CD14-positive monocyte (primary cell): Measurements from ENCODE around the gene PLD1. TPM values are rescaled to one million over a fixed set of nuclear protein-coding genes. Genes with fewer than 3 reads are reported as not detected.

Experiments
- DNase-seq, 3 donors: peaks; one replicate each; pipeline ENCODE4 v3.0.0-alpha.2; 2011 to 2022
- H2AFZ ChIP-seq: 2 replicates; pipeline ENCODE4 v1.6.0; 2012; ENCODE audit warnings: mild to moderate bottlenecking, low read depth, low read length, inconsistent platforms; ENCODE audit not compliant: insufficient read depth, poor library complexity, severe bottlenecking
- H3K27ac ChIP-seq, 2 donors: 1 replicate in 1 of 2; 2 replicates in 1 of 2; pipeline ENCODE4 v1.5.1; 2012 to 2013; ENCODE audit warnings: low read length in 2 of 2, control low read depth in 1 of 2, inconsistent platforms in 1 of 2, low read depth in 1 of 2, mild to moderate bottlenecking in 1 of 2
- H3K27me3 ChIP-seq, 2 donors: one replicate each; pipeline versions ENCODE4 v1.6.0 to v1.6.1; 2011 to 2013; ENCODE audit warnings: low read length in 2 of 2; ENCODE audit not compliant: control insufficient read depth in 2 of 2, insufficient read depth in 2 of 2
- H3K36me3 ChIP-seq, 2 donors: replicated peaks in 1 of 2; 1 replicate in 1 of 2; 2 replicates in 1 of 2; pipeline versions ENCODE4 v1.5.1 to v1.6.1; 2012 to 2013; ENCODE audit warnings: low read length in 2 of 2, control low read depth in 1 of 2, inconsistent platforms in 1 of 2, mild to moderate bottlenecking in 1 of 2; ENCODE audit not compliant: insufficient read depth in 2 of 2, control insufficient read depth in 1 of 2
- H3K4me1 ChIP-seq, 2 donors: 1 replicate in 1 of 2; 2 replicates in 1 of 2; pipeline versions ENCODE4 v1.5.1 to v1.6.1; 2012 to 2013; ENCODE audit warnings: low read length in 2 of 2, control low read depth in 1 of 2, inconsistent platforms in 1 of 2, mild to moderate bottlenecking in 1 of 2, moderate library complexity in 1 of 2; ENCODE audit not compliant: insufficient read depth in 2 of 2, control insufficient read depth in 1 of 2
- H3K4me2 ChIP-seq: replicated peaks from 2 replicates; pipeline ENCODE3; 2012; ENCODE audit warnings: low read length, moderate library complexity, mild to moderate bottlenecking; ENCODE audit not compliant: poor library complexity, severe bottlenecking; ENCODE audit errors: extremely low read depth
- H3K4me3 ChIP-seq, 3 experiments: fragments of 200-600 bp in 1 of 3; sonication (generic) in 1 of 3; replicated peaks in 1 of 3; 1 replicate in 2 of 3; 2 replicates in 1 of 3; pipeline ENCODE4 v1.5.1; 2011 to 2013; ENCODE audit warnings: low read length in 3 of 3, mild to moderate bottlenecking in 3 of 3, control low read depth in 2 of 3, low read depth in 2 of 3, inconsistent platforms in 1 of 3, moderate library complexity in 1 of 3
- H3K79me2 ChIP-seq: 2 replicates; pipeline ENCODE4 v1.6.0; 2012; ENCODE audit warnings: mild to moderate bottlenecking, control low read depth, inconsistent platforms, low read length, moderate library complexity; ENCODE audit not compliant: insufficient read depth
- H3K9ac ChIP-seq: 2 replicates; pipeline ENCODE4 v1.6.0; 2017; ENCODE audit warnings: low read length, mild to moderate bottlenecking; ENCODE audit not compliant: insufficient read depth, poor library complexity, severe bottlenecking
- H3K9me3 ChIP-seq, 2 donors: replicated peaks in 1 of 2; 1 replicate in 1 of 2; 2 replicates in 1 of 2; pipeline versions ENCODE4 v1.5.1 to v1.6.1; 2012 to 2013; ENCODE audit warnings: low read length in 2 of 2, control low read depth in 1 of 2; ENCODE audit not compliant: control insufficient read depth in 1 of 2, insufficient read depth in 1 of 2
- H4K20me1 ChIP-seq: 2 replicates; pipeline ENCODE4 v1.6.0; 2012; ENCODE audit warnings: mild to moderate bottlenecking, low read length, control low read depth, moderate library complexity; ENCODE audit not compliant: insufficient read depth
- H3K27ac Mint-ChIP-seq, 7 donors: one replicate each; pipeline ENCODE4 v1.8.0; 2020; ENCODE audit warnings: mild to moderate bottlenecking in 7 of 7, mixed read lengths in 7 of 7, moderate library complexity in 6 of 7, inconsistent platforms in 2 of 7
- H3K27me3 Mint-ChIP-seq, 3 donors: one replicate each; pipeline ENCODE4 v1.8.0; 2021 to 2022; ENCODE audit warnings: low read depth in 3 of 3, mild to moderate bottlenecking in 3 of 3, mixed read lengths in 3 of 3, moderate library complexity in 3 of 3, inconsistent platforms in 1 of 3
- H3K36me3 Mint-ChIP-seq, 2 donors: one replicate each; pipeline ENCODE4 v1.8.0; 2020; ENCODE audit warnings: mixed read lengths in 2 of 2, inconsistent platforms in 1 of 2, mild to moderate bottlenecking in 1 of 2
- H3K4me1 Mint-ChIP-seq: one replicate; pipeline ENCODE4 v1.8.0; 2020; ENCODE audit warnings: mild to moderate bottlenecking, mixed read lengths
- H3K4me3 Mint-ChIP-seq, 2 donors: one replicate each; pipeline ENCODE4 v1.8.0; 2020; ENCODE audit warnings: mild to moderate bottlenecking in 2 of 2, mixed read lengths in 2 of 2, moderate library complexity in 1 of 2
- H3K9me3 Mint-ChIP-seq, 7 donors: one replicate each; pipeline ENCODE4 v1.8.0; 2020 to 2022; ENCODE audit warnings: mixed read lengths in 7 of 7, mild to moderate bottlenecking in 6 of 7, moderate library complexity in 6 of 7, inconsistent platforms in 2 of 7
- WGBS: methylation state at CpG from one replicate; pipeline ENCODE4 v1.1.5; 2013; ENCODE audit warnings: missing lambda C conversion rate; ENCODE audit not compliant: insufficient coverage; 5-methylcytosine and 5-hydroxymethylcytosine counted together
- intact Hi-C, 2 donors: fragments of 100-400 bp; cut with micrococcal nuclease; formaldehyde crosslinking; loops; one replicate each; pipeline versions ENCODE4 v1.15.0 to v1.15.1; 2023
- polyA plus RNA-seq, 3 donors: library from polyadenylated mRNA; depleted of rRNA in 1 of 3; unstranded in 2 of 3; stranded (reverse) in 1 of 3; fragments of 300-500 nt in 2 of 3; fragments of >200 nt in 1 of 3; fragmentation: Illumina TruSeq in 2 of 3; gene quantifications; 1 replicate in 2 of 3; 2 replicates in 1 of 3; pipeline ENCODE4 v1.2.3, GENCODE V29; 2012 to 2021
- TF ChIP-seq, protein P1 (sequence below): fragments of 200-600 bp; IDR thresholded peaks from one replicate; pipeline ENCODE4 v1.8.0; 2022; ENCODE audit warnings: antibody characterized with exemption, mild to moderate bottlenecking

Gene PLD1
- polyA plus RNA-seq, 3 donors = 5.1 to 7.9 (median 5.8) TPM

DNA sequence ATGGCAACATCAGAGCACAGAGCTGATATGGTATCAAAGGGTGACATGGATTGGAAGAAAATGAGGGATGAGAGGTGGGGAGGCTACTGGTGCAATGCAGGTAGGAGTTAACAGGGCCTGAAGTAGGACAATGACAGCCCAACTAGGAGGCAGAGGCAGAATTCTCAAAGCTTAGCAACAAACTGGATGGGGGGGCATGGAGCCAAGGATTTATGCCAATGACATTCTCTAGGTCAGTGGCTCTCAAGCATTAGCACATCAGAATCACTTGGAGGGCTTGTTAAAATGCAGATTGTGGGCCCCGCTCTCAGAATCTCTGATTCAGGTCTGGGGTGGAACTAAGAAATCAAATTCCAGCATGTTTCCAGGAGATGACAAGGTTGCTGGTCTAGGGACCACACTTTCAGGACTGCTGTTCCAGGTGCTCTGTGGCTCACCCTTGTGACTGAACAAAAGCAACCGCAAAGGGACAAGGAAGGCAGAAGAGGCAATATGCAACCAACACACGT is 252.0 kb downstream of the PLD1 start:
- no peaks in the 10 kb centered on the region for H4K20me1 ChIP-seq
- no peaks in the 10 kb centered on the region for H3K36me3 ChIP-seq
- no peak overlapping the region for H3K4me2 ChIP-seq
- intact Hi-C loops = no loop called here
- Mint-ChIP-seq H3K4me3 (no peak overlapping the region), H3K27ac (peak overlapping the region in 1 of 7 donors; percentile 34), H3K27me3 (no peaks in the 10 kb centered on the region), H3K4me1 (peaks cover 7% of the 10 kb centered on the region), H3K36me3 (peaks cover 0 to 4% of the 10 kb centered on the region in 2 donors), H3K9me3 (peaks cover 0 to 14% (median 13%) of the 10 kb centered on the region in 7 donors)
- no peak for DNase-seq
- H2AFZ ChIP-seq = no peak overlapping the region
- no peak overlapping the region for H3K4me3 ChIP-seq
- H3K79me2 ChIP-seq = no peaks in the 10 kb centered on the region
- peaks cover 11 to 16% of the 10 kb centered on the region in 2 donors for H3K4me1 ChIP-seq
- no peaks in the 10 kb centered on the region for H3K27me3 ChIP-seq
- H3K27ac ChIP-seq = no peak overlapping the region
- TF ChIP-seq, protein P1, sequence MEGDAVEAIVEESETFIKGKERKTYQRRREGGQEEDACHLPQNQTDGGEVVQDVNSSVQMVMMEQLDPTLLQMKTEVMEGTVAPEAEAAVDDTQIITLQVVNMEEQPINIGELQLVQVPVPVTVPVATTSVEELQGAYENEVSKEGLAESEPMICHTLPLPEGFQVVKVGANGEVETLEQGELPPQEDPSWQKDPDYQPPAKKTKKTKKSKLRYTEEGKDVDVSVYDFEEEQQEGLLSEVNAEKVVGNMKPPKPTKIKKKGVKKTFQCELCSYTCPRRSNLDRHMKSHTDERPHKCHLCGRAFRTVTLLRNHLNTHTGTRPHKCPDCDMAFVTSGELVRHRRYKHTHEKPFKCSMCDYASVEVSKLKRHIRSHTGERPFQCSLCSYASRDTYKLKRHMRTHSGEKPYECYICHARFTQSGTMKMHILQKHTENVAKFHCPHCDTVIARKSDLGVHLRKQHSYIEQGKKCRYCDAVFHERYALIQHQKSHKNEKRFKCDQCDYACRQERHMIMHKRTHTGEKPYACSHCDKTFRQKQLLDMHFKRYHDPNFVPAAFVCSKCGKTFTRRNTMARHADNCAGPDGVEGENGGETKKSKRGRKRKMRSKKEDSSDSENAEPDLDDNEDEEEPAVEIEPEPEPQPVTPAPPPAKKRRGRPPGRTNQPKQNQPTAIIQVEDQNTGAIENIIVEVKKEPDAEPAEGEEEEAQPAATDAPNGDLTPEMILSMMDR = no peak
- 100% methylated on average over 1 of the region's 3 CpGs for WGBS
- peaks cover 0 to 8% of the 10 kb centered on the region in 2 donors for H3K9me3 ChIP-seq
- H3K9ac ChIP-seq = no peak overlapping the region

DNA sequence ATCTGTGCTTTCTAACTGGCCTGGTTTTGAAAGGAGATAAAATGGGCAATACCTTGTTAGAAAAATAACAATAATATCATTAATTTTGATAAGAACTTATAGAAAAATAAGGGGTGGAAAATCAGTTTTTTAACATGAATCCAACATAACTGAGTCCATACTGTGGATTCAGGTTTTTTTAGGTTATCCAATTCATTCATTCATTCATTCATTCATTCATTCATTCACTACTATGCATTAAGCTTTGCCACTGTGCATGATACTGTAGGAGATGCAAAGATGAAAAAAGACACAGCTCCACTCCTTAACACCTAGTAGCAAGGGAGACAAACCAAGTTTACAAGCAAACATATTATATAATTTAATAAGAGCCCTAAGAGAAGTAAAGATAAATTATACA is 253.1 kb downstream of the PLD1 start:
- no peak overlapping the region for H2AFZ ChIP-seq
- Mint-ChIP-seq H3K4me1 (peaks cover 6% of the 10 kb centered on the region), H3K36me3 (peaks cover 0 to 4% of the 10 kb centered on the region in 2 donors), H3K4me3 (no peak overlapping the region), H3K9me3 (peaks cover 0 to 9% (median 8%) of the 10 kb centered on the region in 7 donors), H3K27me3 (no peaks in the 10 kb centered on the region), H3K27ac (no peak overlapping the region)
- H3K9ac ChIP-seq = no peak overlapping the region
- DNase-seq = no peak
- no peaks in the 10 kb centered on the region for H3K27me3 ChIP-seq
- no peak overlapping the region for H3K4me2 ChIP-seq
- H3K79me2 ChIP-seq = no peaks in the 10 kb centered on the region
- intact Hi-C loops = no loop called here
- no peaks in the 10 kb centered on the region for H4K20me1 ChIP-seq
- H3K27ac ChIP-seq = no peak overlapping the region
- TF ChIP-seq, protein P1 = no peak
- peaks cover 0 to under 1% of the 10 kb centered on the region in 2 donors for H3K9me3 ChIP-seq
- H3K36me3 ChIP-seq = no peaks in the 10 kb centered on the region
- H3K4me1 ChIP-seq = peaks cover 22 to 27% of the 10 kb centered on the region in 2 donors
- no peak overlapping the region for H3K4me3 ChIP-seq
